HG02970 (cell line): ENCODE results near the gene CDC6.

Experiments used
- ATAC-seq: cut with Tn5 transposase; IDR thresholded peaks from one replicate; pipeline ENCODE4 v1.9.1; 2021; ENCODE audit warnings: mild to moderate bottlenecking, moderate library complexity, moderate number of reproducible peaks; ENCODE audit not compliant: unreplicated experiment, low FRiP score

CDC6 gene

DNA sequence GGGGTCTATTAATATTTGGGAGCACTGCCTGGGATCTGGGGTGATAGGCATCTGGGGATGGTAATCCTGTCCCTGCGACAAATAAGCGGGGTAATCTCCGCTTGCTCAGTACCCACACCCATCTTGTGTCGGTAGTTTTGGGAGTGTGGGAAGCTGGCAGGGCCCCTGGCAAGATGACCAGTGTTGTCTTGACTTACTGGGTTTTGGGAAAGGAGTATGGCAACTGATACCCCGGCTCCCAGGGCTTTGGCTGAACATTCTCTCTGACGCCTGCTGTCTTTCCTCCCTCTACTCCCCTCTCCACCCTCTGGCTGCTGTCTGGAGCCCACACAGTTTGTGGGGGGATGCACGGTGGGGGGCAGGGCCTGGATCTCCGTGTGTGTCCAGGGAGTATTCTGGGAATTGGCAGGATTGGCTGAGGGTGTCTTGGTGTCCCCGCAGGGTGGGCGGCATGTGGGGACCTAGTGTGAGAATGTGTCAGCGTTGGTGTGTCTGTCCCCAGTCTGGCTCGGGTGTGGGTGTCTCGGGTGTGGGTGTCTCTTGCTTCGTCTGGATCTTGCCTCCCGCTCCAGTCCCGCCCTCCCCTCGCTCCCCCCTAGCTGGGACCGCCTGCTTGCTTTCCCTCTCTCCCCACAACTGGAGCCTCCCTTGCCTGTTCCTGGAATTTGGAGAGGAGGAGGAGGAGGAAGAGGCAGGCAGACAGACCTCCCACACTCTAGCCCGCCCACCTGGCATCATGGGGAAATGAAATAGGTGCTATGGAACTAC, 33.3 kb downstream of the CDC6 start:
- no peak for ATAC-seq

DNA sequence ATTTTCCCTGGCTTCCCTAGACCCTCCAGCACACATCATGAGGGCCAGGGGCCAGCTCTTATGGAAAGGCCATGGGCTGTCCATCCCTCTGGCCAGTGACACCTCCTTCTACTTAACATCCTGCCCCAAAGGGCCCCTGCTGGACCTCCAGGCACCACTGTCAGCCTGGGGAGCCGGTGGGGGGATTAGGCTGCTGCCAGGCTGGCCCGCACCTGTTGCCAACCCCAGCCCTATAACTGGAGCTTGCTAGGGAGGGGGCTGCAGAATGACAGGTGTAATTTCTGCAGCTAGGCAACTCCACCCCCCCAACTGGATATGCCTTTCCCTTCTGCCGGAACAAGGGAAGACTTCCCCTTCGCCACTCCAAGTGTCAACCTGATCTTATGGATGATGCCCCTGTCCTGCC, 33.8 kb downstream of the CDC6 start:
- no peak for ATAC-seq

- no peak for ATAC-seq
Measured at GRCh38 chr17:40321961-40322357, 34.3 kb downstream of the CDC6 start.

DNA sequence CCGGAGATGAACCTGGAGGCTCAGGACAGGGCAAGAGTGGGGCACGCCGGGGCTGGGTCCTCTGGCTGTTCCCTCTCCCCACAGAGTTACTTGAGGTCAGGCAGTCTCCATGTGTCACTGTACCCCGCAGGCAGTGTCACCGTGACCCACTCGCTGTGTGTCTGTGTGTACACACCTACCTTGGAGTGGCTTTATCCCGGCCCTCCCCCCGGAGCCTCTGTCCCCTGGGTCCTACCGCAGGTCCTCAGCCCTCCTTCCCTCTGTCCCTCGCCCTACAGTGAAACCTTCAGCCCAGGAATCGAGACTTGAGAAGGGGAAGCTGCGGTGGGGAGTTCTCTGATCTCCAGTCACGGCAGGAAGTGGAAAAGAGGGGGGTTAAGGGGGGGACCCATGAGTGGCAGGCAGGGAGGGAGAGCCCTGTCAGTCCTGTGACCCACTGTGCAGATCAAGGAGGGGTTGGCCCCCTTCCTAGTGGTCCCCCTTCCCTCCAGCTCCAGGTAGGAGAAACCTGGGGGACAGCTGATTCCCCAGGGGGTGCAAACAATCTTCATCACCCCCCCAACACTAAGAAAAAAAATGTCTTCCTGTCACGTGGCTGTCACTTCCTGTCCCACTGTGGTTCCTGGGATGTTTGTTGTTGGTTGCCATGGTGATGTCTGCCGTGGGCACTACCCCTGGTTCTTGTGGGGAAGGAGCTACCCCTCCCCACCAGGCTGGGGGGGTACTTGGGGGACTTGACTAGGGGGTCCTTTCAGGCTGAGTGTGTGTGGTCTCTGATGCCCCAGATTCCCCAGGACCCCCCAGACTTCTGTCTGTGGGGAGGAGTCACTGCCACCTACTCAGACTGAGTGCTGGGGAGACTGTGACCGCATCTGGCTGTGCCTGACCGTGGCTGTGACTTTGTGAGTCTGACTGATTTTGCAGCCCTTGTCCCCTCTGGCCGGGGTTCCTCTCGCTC, 35.0 kb downstream of the CDC6 start:
- peak; percentile 35 for ATAC-seq

GRCh38 chr17:40323391-40324381, 36.0 kb downstream of the CDC6 start:
- peak; percentile 0 for ATAC-seq

DNA sequence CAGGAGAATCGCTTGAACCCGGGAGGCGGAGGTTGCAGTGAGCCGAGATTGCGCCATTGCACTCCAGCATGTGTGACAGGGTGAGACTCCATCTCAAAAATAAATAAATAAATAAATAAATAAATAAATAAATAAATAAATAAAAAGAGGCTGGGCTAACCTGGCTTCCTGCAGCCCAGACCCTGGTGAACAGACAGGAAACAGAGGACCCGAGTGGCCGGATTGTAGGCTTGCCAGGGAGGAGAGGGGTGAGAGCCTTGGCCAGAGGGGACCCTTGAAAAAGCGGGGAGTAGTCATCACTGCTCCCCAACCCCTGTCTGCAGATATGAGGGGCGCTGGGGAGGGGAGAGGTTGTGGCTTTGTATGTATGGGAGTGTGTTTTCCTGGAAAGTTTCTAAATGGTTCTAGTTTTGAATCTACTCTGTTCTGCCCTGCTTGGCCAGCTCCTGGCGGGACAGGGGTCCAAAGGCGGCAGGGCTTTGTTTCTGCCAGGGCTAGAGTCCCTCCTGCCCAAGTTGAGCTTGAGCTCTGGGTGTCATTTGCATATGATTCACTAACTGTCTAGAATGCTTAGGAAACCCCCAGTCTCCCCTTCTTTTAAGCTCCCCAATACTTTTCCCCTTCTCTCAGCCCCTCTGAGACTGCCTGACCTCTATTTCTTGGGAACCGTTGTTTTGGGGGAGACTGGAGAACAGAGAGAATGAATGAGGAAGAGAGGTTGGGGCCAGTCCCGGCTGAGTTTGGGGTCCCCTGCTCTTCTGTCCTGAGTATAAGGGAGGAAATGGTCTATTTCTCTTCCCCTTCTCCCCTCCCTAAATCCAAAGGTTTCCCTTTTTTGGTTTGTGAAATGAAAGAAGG, 37.7 kb downstream of the CDC6 start:
- no peak for ATAC-seq

- no peak for ATAC-seq
Measured at GRCh38 chr17:40326014-40326831, 38.5 kb downstream of the CDC6 start.

DNA sequence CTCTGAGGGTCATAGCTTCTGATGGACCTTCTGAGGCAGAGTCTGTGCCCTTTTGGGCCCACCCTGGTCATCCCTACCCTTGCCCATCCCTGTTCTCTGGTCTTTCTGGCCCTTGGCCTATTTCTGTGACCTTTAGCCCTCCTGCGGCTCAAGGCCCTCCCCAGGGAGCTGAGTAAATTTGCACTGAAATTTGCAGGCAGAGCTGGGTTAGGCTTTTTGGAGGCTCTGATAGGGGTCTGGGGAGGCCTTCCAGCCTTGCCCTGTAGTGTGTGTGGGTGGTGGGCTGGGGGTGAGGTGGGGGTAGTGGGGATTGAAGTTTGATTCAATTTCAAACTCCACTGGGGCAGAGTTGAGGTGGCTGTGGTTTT, 39.1 kb downstream of the CDC6 start:
- ATAC-seq: no peak

DNA sequence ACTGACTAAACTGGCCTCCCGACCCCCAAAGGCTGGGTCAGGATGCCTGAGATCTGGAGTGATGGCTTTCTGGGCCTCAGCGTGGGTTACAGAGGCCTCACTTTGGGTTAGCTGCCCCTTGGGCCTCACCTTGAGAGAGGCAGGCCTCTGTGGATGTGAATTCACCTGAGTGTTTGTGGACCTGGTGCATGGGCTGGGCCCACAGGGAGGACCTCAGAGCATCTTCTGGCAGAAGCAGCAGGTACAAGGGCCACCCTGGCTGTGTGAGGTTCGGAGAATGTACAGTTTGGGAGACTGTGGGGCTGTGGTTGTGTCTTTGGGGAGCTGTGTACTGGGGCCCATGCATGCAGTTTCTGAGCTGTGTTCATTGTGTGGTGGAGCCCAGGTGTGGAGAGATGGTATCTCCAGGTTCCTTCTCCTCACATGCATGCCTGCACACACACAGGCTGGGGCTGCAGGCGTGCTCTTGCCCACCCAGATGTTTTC, 39.6 kb downstream of the CDC6 start:
- no peak for ATAC-seq

DNA sequence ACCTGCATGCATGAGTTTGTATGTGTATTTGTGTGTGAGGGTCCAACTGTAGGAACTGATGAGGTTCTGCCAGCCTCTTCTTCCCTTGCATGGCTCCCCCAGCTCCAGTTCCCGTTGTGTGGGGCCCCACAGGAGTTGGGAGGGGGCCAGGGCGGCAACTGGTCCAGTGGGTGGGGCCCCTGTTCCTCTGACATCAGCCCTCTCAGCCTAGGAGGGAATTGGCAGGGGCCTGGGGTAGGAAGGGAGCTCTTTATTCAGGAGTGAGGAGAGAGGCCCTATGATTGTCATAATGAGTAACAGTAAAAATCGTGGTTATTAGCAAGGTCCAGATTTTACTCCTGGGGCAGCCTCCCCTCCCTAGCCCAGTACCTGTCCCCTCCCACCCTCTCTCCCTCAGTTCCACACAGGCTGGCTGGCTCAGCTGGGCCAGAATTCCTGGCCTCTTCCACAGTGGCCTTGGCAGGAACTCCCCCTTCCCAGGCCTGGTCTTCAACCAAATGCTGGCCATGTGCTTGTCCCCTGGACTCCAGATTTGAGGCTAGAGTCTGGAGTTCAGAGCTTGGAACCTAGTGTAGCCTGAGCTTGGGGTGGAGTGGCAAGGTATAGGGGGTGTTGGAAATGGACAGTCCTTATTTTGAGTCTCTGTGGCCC, 40.2 kb downstream of the CDC6 start:
- ATAC-seq: no peak

DNA sequence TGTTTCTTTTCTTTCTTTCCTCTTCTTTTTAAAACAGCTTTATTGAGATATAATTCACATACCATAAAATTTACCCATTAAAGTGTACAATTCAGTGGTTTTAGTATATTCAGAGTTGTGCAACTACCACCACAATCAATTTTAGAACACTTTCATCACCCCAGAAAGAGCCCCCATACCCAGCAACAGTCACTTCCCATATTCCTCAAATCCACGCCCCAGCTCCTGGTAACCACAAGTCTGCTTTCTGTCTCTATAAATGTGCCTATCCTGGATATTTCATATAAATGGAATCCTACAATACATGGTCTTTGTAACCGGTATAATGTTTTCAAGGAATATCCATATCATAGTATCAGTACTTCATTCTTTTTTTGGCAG, 40.7 kb downstream of the CDC6 start:
- no peak for ATAC-seq

GRCh38 chr17:40329839-40330794, 42.4 kb downstream of the CDC6 start:
- no peak for ATAC-seq

GRCh38 chr17:40330850-40331470, 43.3 kb downstream of the CDC6 start:
- no peak for ATAC-seq

DNA sequence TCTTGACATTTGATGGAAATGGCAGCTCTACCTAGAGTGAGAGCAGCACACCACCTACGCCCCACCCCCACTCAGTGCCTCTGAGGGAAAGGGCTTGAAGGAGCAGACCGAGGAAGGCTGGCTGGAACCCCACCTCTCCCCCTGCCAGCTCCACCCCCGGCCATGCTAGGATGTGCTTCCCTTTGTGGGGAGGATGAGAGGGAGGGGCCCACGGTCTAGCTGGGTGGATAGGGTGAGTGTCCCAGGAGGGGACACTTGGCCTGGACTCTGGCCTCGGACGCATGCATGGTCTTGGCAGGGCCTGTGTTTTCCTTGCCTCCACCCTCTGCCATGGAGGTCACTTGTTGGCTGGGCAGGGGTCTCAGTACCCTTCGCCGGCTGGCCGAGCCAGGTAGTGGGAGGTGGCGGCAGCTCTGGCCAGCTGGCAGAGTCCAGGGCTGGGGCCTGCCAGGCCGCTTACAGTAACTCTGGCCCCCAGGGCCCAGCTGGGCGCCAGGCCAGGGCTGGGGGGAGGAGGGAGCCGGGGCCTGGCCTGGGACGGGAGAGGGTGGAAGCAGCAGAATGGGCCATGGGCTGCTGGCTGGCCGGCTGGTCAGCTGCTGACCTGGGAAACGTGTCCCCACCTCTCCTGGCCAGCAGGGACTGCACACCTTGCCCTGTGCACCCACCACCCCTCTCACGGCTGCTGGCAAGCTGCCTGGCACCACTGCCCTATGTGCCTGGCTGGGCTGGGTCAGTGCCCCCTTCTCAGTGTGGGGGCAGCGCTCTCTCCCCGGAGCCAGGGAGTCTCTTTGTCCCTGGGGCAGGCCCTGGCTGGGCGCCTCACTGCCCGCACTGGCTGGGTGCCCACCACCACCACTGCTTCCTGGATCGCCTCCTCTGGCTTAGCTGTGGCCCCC, 44.3 kb downstream of the CDC6 start:
- no peak for ATAC-seq

GRCh38 chr17:40333781-40334448, 46.2 kb downstream of the CDC6 start:
- no peak for ATAC-seq
